Activated CD8-positive, alpha-beta memory T cell treated with anti-CD3 and anti-CD28 coated beads, Interleukin-2, amount 50 U/mL, for 1 hour (primary cell): ENCODE measurements around the gene PRIM1.
"Not testable (repeated sequence)": the region's sequence is repeated elsewhere in the genome, so short reads cannot be mapped to it uniquely, and the experiment has no call there.

ENCODE experiments used
- DNase-seq: peaks from one replicate; pipeline ENCODE4 v3.0.0-alpha.2; 2020; ENCODE audit errors: extremely low read depth

Gene PRIM1

GRCh38 chr12:56716933-56717880, 34.9 kb downstream of the PRIM1 start:
- DNase-seq: no peak

GRCh38 chr12:56716458-56716857, 35.7 kb downstream of the PRIM1 start:
- no peak for DNase-seq

GRCh38 chr12:56715798-56716197, 36.3 kb downstream of the PRIM1 start:
- DNase-seq: no peak

GRCh38 chr12:56714431-56714929, 37.6 kb downstream of the PRIM1 start:
- DNase-seq: no peak

GRCh38 chr12:56713345-56713744, 38.8 kb downstream of the PRIM1 start:
- DNase-seq: no peak

- no peak for DNase-seq
Observed at GRCh38 chr12:56709759-56710376, 42.3 kb downstream of the PRIM1 start.

GRCh38 chr12:56704522-56704921, 47.6 kb downstream of the PRIM1 start:
- not testable (repeated sequence) for DNase-seq

- no peak for DNase-seq
Observed at GRCh38 chr12:56699020-56699661, 53.0 kb downstream of the PRIM1 start.

GRCh38 chr12:56695327-56696101, 56.6 kb downstream of the PRIM1 start:
- no peak for DNase-seq

- no peak for DNase-seq
Observed at GRCh38 chr12:56694161-56694560, 58.0 kb downstream of the PRIM1 start.

GRCh38 chr12:56688846-56689109, 63.3 kb downstream of the PRIM1 start:
- no peak for DNase-seq

- DNase-seq: peak; percentile 96
Observed at GRCh38 chr12:56688129-56688845, 63.8 kb downstream of the PRIM1 start, which contains the start of gene PTGES3. PTGES3 (minus strand) TSS chr12:56688284; CDS start chr12:56687999, 285 bp downstream.

- DNase-seq: peak; percentile 21
Observed at GRCh38 chr12:56687223-56688128, 64.6 kb downstream of the PRIM1 start.

- DNase-seq: no peak
Observed at GRCh38 chr12:56684745-56685359, 67.3 kb downstream of the PRIM1 start.

GRCh38 chr12:56682323-56682722, 69.8 kb downstream of the PRIM1 start:
- DNase-seq: no peak
